GM19035 (cell line): ENCODE measurements around the gene CNPPD1.

Source experiments
- ATAC-seq: cut with Tn5 transposase; IDR thresholded peaks from one replicate; pipeline ENCODE4 v1.9.1; 2021; ENCODE audit not compliant: unreplicated experiment

Gene CNPPD1

DNA sequence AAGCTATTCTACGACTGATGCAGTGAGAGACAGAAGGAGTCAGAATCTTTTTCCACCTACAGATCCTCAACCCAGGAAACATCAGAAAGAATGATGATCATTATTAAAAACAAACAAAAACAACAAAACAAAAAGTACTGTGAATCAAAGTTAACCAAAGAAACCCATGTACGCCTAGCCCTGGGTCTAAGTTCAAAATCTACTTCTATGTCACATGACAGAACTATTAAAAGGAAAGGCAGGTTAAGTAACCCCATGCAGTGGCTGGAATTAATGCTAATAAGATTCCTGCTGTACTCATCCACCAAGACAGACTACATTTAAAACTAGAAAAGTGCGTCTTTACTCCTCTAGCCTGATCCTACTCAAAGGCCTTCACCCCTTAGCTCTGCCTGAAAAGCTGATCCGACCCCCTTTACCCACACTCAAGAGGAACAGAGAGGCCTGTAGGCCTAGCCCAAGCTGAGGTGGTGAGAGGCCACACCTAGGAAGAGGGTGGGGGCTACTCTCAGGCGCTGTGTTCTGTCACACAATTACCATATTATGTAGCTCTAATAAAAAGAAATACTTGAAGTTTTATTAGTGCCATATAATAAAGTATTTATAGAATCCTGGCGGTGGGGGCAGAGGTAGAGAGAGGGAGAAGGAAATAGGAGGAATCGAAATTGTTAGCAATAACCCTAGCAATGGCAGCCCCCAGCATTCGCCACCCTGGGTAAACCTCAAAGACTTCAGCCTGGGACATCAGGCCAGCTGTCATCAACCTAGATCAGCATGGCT is 53.2 kb downstream of the CNPPD1 start:
- ATAC-seq: no peak

GRCh38 chr2:219122202-219122980 is 54.3 kb downstream of the CNPPD1 start:
- no peak for ATAC-seq
